GM20000 (cell line): ENCODE measurements around the gene MAOA.
"Not testable (repeated sequence)": the region's sequence is repeated elsewhere in the genome, so short reads cannot be mapped to it uniquely, and the experiment has no call there.

Experiments used
- DNase-seq: peaks from one replicate; pipeline ENCODE4 v3.0.0; 2012; ENCODE audit warnings: low spot score
- TF ChIP-seq, protein P1 (sequence below): IDR thresholded peaks from 2 replicates; pipeline ENCODE4 v1.5.1; 2012; ENCODE audit warnings: mild to moderate bottlenecking, control low read depth; ENCODE audit errors: extremely low read depth, missing control alignments

Gene MAOA

DNA sequence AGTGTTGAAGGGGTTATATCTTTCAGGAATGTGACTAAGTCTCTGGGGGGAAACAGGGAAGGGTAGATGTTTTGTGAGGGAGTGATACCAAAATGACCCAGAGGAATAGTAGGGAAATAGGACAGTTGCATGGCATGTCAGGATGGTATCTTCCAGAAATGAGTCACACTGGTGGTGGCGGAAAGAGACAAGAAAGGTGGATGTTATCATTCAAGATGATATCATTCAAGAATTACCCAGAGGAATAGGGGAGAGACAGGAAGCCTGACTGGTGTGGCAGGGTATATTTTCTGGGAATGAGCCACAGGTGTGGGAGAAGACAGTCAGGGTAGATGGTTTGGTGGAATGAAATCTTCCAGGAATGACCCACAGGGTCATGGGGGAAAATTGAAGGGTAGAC is 61.1 kb downstream of the MAOA start:
- DNase-seq: no peak
- TF ChIP-seq, protein P1, sequence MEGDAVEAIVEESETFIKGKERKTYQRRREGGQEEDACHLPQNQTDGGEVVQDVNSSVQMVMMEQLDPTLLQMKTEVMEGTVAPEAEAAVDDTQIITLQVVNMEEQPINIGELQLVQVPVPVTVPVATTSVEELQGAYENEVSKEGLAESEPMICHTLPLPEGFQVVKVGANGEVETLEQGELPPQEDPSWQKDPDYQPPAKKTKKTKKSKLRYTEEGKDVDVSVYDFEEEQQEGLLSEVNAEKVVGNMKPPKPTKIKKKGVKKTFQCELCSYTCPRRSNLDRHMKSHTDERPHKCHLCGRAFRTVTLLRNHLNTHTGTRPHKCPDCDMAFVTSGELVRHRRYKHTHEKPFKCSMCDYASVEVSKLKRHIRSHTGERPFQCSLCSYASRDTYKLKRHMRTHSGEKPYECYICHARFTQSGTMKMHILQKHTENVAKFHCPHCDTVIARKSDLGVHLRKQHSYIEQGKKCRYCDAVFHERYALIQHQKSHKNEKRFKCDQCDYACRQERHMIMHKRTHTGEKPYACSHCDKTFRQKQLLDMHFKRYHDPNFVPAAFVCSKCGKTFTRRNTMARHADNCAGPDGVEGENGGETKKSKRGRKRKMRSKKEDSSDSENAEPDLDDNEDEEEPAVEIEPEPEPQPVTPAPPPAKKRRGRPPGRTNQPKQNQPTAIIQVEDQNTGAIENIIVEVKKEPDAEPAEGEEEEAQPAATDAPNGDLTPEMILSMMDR: no peak

DNA sequence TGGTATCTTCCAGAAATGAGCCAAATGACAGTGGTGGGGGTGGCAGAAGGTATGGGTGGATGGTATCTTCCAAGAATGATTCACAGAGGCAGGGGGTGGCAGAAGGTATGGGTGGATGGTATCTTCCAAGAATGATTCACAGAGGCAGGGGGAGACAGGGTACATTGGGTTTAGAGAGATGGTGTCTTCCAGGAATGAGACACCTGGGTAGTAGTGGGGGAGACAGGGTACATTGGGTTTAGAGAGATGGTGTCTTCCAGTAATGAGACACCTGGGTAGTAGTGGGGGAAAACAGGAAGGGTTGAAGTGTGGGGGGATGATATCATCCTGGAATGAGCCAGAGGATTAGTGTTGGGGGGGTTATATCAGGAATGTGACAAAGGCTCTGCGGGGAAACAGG is 62.0 kb downstream of the MAOA start:
- TF ChIP-seq, protein P1: no peak
- no peak for DNase-seq

DNA sequence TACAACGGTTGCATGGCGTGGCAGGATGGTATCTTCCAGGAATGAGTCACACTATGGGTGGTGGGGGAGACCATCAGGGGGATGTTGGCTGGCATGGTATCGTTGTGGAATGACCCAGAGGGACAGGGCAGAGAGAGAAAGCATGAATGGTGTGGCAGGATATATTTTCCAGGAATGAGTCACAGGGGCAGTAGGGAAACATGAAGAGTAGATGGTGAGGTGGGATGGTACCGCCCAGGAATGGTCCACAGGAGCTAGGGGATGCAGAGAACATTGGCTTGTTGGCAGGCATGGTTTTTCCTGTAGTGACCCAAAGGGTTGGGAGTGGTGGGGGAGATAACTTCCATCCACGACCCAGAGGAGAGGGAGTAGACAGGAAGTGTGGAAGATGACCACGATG is 62.4 kb downstream of the MAOA start:
- DNase-seq: no peak
- TF ChIP-seq, protein P1: no peak

DNA sequence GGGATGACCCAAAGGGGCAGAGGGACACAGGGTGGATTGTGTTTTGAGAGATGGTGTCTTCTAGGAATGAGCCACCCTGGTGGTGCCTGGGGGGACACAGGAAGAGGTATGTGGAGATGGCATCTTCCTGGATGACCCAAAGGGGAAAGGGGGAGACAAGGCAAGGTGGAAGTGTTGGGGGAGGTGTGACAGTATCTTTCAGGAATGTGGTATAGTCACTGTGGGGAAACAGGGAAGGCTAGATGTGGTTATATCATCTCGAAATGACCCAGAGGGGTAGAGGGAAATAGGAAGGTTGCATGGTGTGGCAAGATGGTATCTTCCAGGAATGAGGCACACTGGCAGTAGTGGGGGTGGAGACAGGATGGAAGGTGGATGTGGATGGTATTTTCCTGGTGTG is 62.9 kb downstream of the MAOA start:
- TF ChIP-seq, protein P1: no peak
- no peak for DNase-seq

DNA sequence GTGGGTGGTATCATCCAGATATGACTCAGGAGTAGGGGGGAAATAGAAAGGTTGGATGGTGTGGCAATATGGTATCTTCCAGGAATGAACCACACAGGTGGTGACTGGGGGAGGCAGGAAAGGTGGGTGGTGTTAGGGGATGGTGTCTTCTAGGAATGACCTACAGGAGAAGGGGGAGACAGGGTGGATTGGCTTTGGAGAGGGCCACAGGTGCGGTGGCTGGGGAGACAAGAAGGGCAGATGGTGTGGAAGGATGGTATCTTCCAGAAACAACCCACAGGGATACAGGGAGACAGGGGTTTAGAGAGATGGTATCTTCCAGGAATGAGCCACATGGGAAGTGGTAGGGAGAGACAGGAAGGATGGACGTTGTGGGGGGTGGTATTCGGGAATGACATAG is 64.0 kb downstream of the MAOA start:
- TF ChIP-seq, protein P1: no peak
- DNase-seq: no peak

DNA sequence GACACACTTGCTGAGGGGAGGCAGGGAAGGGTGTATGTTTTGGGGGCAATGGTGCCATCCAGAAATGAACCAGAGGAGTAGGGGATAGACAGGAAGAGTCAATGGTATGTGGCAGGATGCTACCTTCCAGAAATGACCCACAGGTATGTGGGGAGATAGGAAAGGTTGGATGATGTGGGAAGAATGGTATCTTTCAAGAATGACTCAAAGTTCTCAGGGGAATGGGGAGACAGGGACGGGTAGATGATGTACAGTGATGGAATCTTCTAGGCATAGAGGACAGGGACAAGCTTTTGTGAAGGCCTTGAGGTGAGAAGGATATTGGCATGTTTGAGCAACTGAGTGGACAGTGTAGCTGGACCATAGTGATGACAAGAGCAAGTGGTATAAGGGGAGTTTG is 64.9 kb downstream of the MAOA start:
- TF ChIP-seq, protein P1: no peak
- no peak for DNase-seq

DNA sequence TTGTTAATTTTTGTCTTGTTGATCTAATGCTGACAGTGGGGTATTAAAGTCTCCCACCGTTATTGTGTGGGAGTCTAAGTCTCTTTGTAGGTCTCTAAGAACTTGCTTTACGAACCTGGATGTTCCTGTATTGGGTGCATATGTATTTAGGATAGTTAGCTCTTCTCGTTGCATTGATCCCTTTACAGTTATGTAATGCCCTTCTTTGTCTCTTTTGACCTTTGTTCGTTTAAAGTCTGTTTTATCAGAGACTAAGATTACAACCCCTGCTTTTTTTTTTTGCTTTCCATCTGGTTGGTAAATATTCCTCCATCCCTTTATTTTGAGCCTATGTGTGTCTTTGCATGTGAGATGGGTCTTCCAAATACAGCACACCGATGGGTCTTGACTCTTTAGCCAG is 69.1 kb downstream of the MAOA start:
- not testable (repeated sequence) for DNase-seq

DNA sequence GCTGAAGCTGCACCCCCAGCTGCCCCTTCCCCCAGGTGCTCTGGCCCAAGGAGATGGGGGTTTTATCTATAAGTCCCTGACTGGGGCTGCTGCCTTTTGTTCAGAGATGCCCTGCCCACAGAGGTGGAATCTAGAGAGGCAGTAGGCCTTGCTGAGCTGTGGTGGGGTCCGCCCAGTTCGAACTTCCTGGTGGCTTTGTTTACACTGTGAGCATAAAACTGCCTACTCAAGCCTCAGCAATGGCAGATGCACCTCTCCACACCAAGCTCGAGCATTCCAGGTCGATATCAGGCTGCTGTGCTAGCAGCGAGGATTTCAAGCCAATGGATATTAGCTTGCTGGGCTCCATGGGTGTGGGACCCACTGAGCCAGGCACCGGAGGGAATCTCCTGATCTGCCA is 71.2 kb downstream of the MAOA start:
- not testable (repeated sequence) for DNase-seq

DNA sequence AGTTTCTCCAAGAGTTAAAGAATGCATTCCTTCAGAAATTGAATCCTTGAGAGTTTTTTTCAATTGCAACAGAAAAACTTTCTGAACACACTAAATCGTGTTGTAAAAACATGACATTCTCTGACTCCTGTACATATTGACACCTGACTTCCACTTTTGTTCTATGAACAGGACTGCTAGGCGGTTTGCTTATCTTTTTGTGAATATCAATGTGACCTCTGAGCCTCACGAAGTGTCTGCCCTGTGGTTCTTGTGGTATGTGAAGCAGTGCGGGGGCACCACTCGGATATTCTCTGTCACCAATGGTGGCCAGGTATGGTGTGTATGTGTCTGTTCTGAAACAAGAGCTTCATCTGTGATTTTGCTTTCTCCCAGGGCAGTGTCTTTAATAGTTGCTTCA is 71.9 kb downstream of the MAOA start:
- TF ChIP-seq, protein P1: no peak
- no peak for DNase-seq
